Esophagus muscularis mucosa (tissue), 4 donors: Measurements from ENCODE around the gene PCGF5. TPM values are rescaled to one million over a fixed set of nuclear protein-coding genes. Genes with fewer than 3 reads are reported as not detected.
"Not testable (repeated sequence)": the region's sequence is repeated elsewhere in the genome, so short reads cannot be mapped to it uniquely, and the experiment has no call there.

Experiments used
- DNase-seq: peaks from one replicate; pipeline ENCODE4 v3.0.0-alpha.2; 2017; ENCODE audit errors: extremely low spot score
- H3K27ac ChIP-seq, 4 donors: fragments of 200-600 bp; sonication (generic); replicated peaks in 1 of 4; 1 replicate in 3 of 4; 2 replicates in 1 of 4; pipeline ENCODE4 v1.5.1; 2016 to 2019; ENCODE audit warnings: mild to moderate bottlenecking in 1 of 4
- H3K27me3 ChIP-seq, 4 donors: fragments of 200-600 bp; sonication (generic); one replicate each; pipeline versions ENCODE4 v1.5.1 to v1.6.0; 2016 to 2019
- H3K36me3 ChIP-seq, 4 donors: fragments of 200-600 bp; sonication (generic); one replicate each; pipeline ENCODE4 v1.5.1; 2016 to 2019
- H3K4me1 ChIP-seq, 4 donors: fragments of 200-600 bp; sonication (generic); one replicate each; pipeline ENCODE4 v1.5.1; 2016 to 2019
- H3K4me3 ChIP-seq, 4 donors: fragments of 200-600 bp; sonication (generic); 1 replicate in 2 of 4; 2 replicates in 2 of 4; pipeline ENCODE4 v1.5.1; 2016 to 2019; ENCODE audit warnings: mild to moderate bottlenecking in 4 of 4, moderate library complexity in 1 of 4
- H3K9me3 ChIP-seq, 4 donors: fragments of 200-600 bp; sonication (generic); 1 replicate in 3 of 4; 2 replicates in 1 of 4; pipeline ENCODE4 v1.5.1; 2016 to 2019
- EP300 ChIP-seq: sonication (generic); formaldehyde crosslinking; IDR thresholded peaks from one replicate; pipeline ENCODE4 v1.6.1; 2017; ENCODE audit warnings: antibody characterized with exemption
- POLR2A ChIP-seq: fragments of 450-650 bp; IDR thresholded peaks from one replicate; pipeline ENCODE4 v1.6.1; 2017; ENCODE audit warnings: antibody characterized with exemption, moderate library complexity, mild to moderate bottlenecking, low read depth
- POLR2AphosphoS5 ChIP-seq, 2 donors: sonication (generic); formaldehyde crosslinking; IDR thresholded peaks; one replicate each; pipeline ENCODE4 v1.6.1; 2017; ENCODE audit warnings: antibody characterized with exemption in 2 of 2
- WGBS: methylation state at CpG from one replicate; pipeline ENCODE4 v1.1.5; 2018; 5-methylcytosine and 5-hydroxymethylcytosine counted together
- intact Hi-C: fragments of 100-400 bp; cut with DNase I; formaldehyde crosslinking; loops from one replicate; pipeline ENCODE4 v1.15.1; 2023
- total RNA-seq, 4 donors: library from RNA; depleted of rRNA; stranded (reverse); fragments of >200 nt; gene quantifications; one replicate each; pipeline versions ENCODE4 v1.1.0 to v1.2.1, GENCODE V29; 2016
- TF ChIP-seq, protein P1 (sequence below), 3 experiments: fragments of 200-600 bp in 2 of 3; fragments of 450-650 bp in 1 of 3; sonication (generic) in 2 of 3; IDR thresholded peaks; one replicate each; pipeline ENCODE4 v1.5.1; 2017 to 2019; ENCODE audit warnings: antibody characterized with exemption in 3 of 3, mild to moderate bottlenecking in 2 of 3, moderate library complexity in 1 of 3

The PCGF5 gene
- total RNA-seq, 4 donors from 2014 or later, result 41.6 to 62.7 (median 52.6) TPM

DNA sequence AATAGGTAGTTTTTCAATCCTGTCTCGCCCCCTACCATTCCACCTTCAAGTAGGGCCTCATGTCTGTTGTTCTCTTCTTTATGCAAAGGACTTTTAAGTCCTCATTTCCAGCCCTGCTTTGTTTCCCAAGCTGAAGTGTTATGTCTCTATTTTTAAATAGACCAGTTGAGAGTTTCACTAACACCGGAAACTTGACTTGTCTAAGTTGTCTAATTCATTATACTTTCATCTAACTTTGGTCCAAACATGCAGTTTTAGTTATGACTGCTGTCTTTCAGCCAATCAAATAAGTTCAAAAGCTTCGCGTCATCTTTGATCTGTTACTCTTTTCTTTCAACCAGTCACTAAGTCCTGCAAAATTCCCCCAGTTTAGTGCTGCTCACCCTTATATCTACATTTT, 32.8 kb downstream of the PCGF5 start:
- no peak overlapping the region for H3K27ac ChIP-seq
- no peaks in the 10 kb centered on the region for H3K9me3 ChIP-seq
- no peak overlapping the region for H3K4me3 ChIP-seq
- WGBS, result 92% methylated on average over 4 of the region's 4 CpGs
- TF ChIP-seq, protein P1, sequence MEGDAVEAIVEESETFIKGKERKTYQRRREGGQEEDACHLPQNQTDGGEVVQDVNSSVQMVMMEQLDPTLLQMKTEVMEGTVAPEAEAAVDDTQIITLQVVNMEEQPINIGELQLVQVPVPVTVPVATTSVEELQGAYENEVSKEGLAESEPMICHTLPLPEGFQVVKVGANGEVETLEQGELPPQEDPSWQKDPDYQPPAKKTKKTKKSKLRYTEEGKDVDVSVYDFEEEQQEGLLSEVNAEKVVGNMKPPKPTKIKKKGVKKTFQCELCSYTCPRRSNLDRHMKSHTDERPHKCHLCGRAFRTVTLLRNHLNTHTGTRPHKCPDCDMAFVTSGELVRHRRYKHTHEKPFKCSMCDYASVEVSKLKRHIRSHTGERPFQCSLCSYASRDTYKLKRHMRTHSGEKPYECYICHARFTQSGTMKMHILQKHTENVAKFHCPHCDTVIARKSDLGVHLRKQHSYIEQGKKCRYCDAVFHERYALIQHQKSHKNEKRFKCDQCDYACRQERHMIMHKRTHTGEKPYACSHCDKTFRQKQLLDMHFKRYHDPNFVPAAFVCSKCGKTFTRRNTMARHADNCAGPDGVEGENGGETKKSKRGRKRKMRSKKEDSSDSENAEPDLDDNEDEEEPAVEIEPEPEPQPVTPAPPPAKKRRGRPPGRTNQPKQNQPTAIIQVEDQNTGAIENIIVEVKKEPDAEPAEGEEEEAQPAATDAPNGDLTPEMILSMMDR (IDR thresholded peaks at IDR 0.05), result no peak
- no peak for TF ChIP-seq EP300
- no peak for TF ChIP-seq POLR2AphosphoS5 (IDR thresholded peaks at IDR 0.05)
- TF ChIP-seq POLR2A, result no peak
- no peak for DNase-seq
- no peaks in the 10 kb centered on the region for H3K27me3 ChIP-seq
- no peaks in the 10 kb centered on the region for H3K4me1 ChIP-seq
- peaks cover 11 to 63% (median 37%) of the 10 kb centered on the region in 4 donors for H3K36me3 ChIP-seq
- intact Hi-C loops, result no loop called here

DNA sequence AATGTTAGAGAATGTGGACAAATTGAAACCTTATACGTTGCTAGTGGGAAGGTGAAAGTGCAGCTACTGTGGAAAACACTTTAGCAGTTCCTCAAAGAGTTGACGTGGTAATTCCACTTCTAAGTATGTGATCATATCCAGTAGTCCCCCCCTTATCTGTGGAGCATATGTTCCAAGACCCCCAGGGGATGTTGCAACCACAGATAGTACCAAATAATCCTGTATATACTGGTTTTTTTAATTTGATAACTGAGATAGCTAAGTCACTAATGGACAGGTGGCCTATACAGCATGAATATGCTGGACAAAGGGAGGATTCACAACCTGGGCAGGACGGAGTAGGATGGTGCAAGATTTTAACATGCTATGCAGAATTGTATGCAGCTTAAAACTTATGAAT, 36.8 kb downstream of the PCGF5 start:
- H3K27me3 ChIP-seq, result no peaks in the 10 kb centered on the region
- no peak for TF ChIP-seq POLR2A
- no peak for TF ChIP-seq EP300
- TF ChIP-seq, protein P1 (IDR thresholded peaks at IDR 0.05), result no peak
- no peak for TF ChIP-seq POLR2AphosphoS5 (IDR thresholded peaks at IDR 0.05)
- no peaks in the 10 kb centered on the region for H3K4me1 ChIP-seq
- no peak for DNase-seq
- peaks cover 11 to 62% (median 34%) of the 10 kb centered on the region in 4 donors for H3K36me3 ChIP-seq
- no peaks in the 10 kb centered on the region for H3K9me3 ChIP-seq
- WGBS, result 88% methylated on average over 3 of the region's 3 CpGs
- no peak overlapping the region for H3K27ac ChIP-seq
- H3K4me3 ChIP-seq, result no peak overlapping the region
- intact Hi-C loops, result no loop called here

DNA sequence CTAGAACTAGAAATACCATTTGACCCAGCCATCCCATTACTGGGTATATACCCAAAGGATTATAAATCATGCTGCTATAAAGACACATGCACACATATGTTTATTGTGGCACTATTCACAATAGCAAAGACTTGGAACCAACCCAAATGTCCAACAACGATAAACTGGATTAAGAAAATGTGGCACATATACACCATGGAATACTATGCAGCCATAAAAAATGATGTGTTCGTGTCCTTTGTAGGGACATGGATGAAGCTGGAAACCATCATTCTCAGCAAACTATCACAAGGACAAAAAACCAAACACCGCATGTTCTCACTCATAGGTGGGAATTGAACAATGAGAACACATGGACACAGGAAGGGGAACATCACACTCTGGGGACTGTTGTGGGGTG, 40.0 kb downstream of the PCGF5 start:
- DNase-seq, H3K27ac ChIP-seq, H3K27me3 ChIP-seq, H3K4me1 ChIP-seq, H3K9me3 ChIP-seq, H3K4me3 ChIP-seq, intact Hi-C loops: not testable (repeated sequence)
- H3K36me3 ChIP-seq, result peaks cover 4 to 38% (median 15%) of the 10 kb centered on the region in 4 donors
- 98% methylated on average over 3 of the region's 3 CpGs for WGBS

DNA sequence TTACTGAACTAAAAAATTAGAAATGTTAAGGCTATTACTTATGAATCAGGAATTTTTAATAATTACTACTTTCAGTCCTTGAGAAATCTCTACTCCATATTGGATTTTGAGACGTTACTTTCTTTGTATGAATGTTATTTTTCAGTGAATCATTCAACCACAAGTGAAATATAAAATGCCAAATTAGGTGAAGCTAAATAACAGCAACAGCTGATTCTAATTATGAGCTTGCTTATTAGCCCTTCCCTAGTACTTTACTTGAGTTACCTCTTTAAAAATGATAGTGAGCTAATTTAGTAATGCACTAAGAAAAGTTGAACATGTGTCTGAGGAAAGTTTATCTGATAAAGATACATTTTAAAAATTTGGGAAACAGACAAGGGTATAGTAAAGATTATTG, 51.4 kb downstream of the PCGF5 start:
- Histone ChIP-seq H3K4me1 (no peaks in the 10 kb centered on the region), H3K9me3 (no peaks in the 10 kb centered on the region), H3K4me3 (no peak overlapping the region), H3K27ac (no peak overlapping the region), H3K27me3 (no peaks in the 10 kb centered on the region), H3K36me3 (peaks cover 0 to 44% (median 22%) of the 10 kb centered on the region in 4 donors)
- TF ChIP-seq POLR2A (no peak), EP300 (no peak), POLR2AphosphoS5 (IDR thresholded peaks at IDR 0.05) (no peak)
- TF ChIP-seq, protein P1 (IDR thresholded peaks at IDR 0.05), result no peak
- no peak for DNase-seq
- 88% methylated on average over 1 of the region's 1 CpG for WGBS
- intact Hi-C loops, result no loop called here

DNA sequence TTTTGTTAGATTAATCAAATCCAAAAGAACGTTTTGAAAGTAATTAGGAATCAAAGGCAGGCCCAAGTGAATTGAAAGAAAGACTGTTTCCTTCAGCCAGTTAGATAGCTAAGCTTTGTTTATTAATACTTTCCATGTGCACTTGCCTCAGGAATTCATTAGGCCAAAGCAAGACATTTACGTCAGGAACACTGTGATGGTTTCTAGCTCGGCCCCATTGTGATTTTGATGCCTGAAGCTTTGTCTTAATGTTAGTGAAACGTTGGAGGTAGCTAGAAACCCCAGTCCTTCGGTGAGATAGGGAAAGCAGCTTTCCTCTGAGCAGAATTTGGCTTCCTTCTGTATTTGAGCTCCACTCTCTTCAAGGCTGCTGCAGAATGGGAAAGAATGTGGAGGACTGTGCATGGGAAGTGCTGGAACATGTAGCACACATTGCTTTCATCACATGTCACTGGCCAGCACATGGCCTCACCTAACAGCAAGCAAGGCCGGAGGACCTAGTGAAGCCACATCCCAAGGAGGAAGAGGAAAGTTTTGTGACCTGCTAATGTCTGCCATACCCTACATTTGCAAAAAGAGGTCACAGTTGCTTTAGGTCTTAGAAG, 64.1 kb downstream of the PCGF5 start:
- no peak overlapping the region for H3K4me3 ChIP-seq
- peaks cover 0 to 5% (median 2%) of the 10 kb centered on the region in 4 donors for H3K36me3 ChIP-seq
- DNase-seq, result no peak
- intact Hi-C loops, result no loop called here
- H3K4me1 ChIP-seq, result peaks cover 31 to 39% (median 35%) of the 10 kb centered on the region in 4 donors
- no peaks in the 10 kb centered on the region for H3K9me3 ChIP-seq
- WGBS, result 24% methylated on average over 6 of the region's 6 CpGs
- H3K27me3 ChIP-seq, result no peaks in the 10 kb centered on the region
- peak; percentile 30 to 56 for TF ChIP-seq POLR2AphosphoS5 (IDR thresholded peaks at IDR 0.05)
- TF ChIP-seq, protein P1 (IDR thresholded peaks at IDR 0.05), result no peak
- H3K27ac ChIP-seq, result peak overlapping the region; percentile 56 to 69 (median 66)
